Measurements from ENCODE around the gene TTN. TPM values are rescaled to one million over a fixed set of nuclear protein-coding genes. Genes with fewer than 3 reads are reported as not detected.

The TTN gene
- total and polyA plus RNA-seq, 2 donors from 2014 or later = 0.02 to 3.6 TPM

GRCh38 chr2:178733975-178734374, 73.2 kb downstream of the TTN start:
- Histone ChIP-seq H3K4me1 (ENCODE audit: control insufficient read depth in 2 of 3, insufficient read depth in 2 of 3, low read depth in 1 of 3, low read length in 3 of 3) (no peaks in the 10 kb centered on the region), H3K4me3 (ENCODE audit: low read length in 3 of 3) (no peak overlapping the region), H3K9me3 (ENCODE audit: control insufficient read depth in 2 of 3, insufficient read depth in 1 of 3, low read length in 3 of 3) (no peaks in the 10 kb centered on the region), H3K36me3 (ENCODE audit: control insufficient read depth in 2 of 3, insufficient read depth in 3 of 3, low read length in 3 of 3) (no peaks in the 10 kb centered on the region), H3K27me3 (ENCODE audit: control insufficient read depth, insufficient read depth, low read length) (no peaks in the 10 kb centered on the region), H3K27ac (ENCODE audit: low read depth in 2 of 2, low read length in 2 of 2) (no peak overlapping the region), H3K9ac (ENCODE audit: low read length in 3 of 3) (no peak overlapping the region)
- intact Hi-C loops (cut with DNase I) = no loop called here
- FAIRE-seq = no peak
- TF ChIP-seq, protein P1, sequence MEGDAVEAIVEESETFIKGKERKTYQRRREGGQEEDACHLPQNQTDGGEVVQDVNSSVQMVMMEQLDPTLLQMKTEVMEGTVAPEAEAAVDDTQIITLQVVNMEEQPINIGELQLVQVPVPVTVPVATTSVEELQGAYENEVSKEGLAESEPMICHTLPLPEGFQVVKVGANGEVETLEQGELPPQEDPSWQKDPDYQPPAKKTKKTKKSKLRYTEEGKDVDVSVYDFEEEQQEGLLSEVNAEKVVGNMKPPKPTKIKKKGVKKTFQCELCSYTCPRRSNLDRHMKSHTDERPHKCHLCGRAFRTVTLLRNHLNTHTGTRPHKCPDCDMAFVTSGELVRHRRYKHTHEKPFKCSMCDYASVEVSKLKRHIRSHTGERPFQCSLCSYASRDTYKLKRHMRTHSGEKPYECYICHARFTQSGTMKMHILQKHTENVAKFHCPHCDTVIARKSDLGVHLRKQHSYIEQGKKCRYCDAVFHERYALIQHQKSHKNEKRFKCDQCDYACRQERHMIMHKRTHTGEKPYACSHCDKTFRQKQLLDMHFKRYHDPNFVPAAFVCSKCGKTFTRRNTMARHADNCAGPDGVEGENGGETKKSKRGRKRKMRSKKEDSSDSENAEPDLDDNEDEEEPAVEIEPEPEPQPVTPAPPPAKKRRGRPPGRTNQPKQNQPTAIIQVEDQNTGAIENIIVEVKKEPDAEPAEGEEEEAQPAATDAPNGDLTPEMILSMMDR (IDR thresholded peaks at IDR 0.05; ENCODE audit: borderline replicate concordance, extremely low read depth, insufficient read depth) = no peak
- no peak for DNase-seq

DNA sequence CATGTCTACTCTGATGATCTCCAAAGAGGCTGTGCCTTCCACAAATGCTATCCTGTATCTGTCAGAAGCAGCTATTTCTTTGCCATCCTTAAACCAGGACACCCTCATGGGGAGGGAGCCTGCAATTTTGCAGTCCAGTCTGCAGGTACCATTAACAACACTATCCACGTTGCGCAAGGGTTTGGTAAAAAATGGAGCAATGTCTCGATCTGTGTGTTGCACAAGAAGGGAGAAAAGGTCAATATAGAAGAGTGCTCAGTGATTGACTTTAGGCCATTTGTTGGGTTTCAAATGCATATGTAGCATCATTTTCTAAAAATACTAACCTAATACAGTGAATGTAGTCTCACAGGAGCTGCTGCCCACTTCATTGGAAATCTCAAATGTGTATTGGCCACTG, 74.3 kb downstream of the TTN start:
- intact Hi-C loops (cut with DNase I) = no loop called here
- H3K36me3 ChIP-seq (ENCODE audit: control insufficient read depth in 2 of 3, insufficient read depth in 3 of 3, low read length in 3 of 3) = no peaks in the 10 kb centered on the region
- H3K9ac ChIP-seq (ENCODE audit: low read length in 3 of 3) = no peak overlapping the region
- no peaks in the 10 kb centered on the region for H3K27me3 ChIP-seq (ENCODE audit: control insufficient read depth, insufficient read depth, low read length)
- no peaks in the 10 kb centered on the region for H3K4me1 ChIP-seq (ENCODE audit: control insufficient read depth in 2 of 3, insufficient read depth in 2 of 3, low read depth in 1 of 3, low read length in 3 of 3)
- no peak overlapping the region for H3K27ac ChIP-seq (ENCODE audit: low read depth in 2 of 2, low read length in 2 of 2)
- H3K4me3 ChIP-seq (ENCODE audit: low read length in 3 of 3) = no peak overlapping the region
- H3K9me3 ChIP-seq (ENCODE audit: control insufficient read depth in 2 of 3, insufficient read depth in 1 of 3, low read length in 3 of 3) = no peaks in the 10 kb centered on the region
- FAIRE-seq = no peak
- TF ChIP-seq, protein P1 (IDR thresholded peaks at IDR 0.05; ENCODE audit: borderline replicate concordance, extremely low read depth, insufficient read depth) = no peak
- no peak for DNase-seq

DNA sequence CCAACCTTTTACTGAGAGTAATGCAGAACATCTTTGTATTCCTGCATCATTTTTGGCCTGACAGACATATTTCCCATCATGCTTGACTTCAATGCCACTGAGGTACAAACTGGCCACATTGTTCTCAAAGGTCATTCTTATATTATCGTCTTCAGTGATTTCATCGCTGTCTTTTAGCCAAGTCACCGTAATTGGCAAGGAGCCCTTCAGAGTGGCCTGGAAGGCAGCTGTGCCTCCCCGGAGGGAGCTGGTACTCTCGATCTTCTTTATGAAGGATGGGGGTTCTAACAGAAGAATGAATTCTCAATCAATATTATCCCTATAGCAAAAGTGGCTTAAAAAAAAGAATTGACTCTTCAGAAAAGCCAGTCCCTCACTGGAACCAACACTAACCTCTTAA, 75.9 kb downstream of the TTN start:
- H3K27me3 ChIP-seq (ENCODE audit: control insufficient read depth, insufficient read depth, low read length) = no peaks in the 10 kb centered on the region
- H3K9me3 ChIP-seq (ENCODE audit: control insufficient read depth in 2 of 3, insufficient read depth in 1 of 3, low read length in 3 of 3) = no peaks in the 10 kb centered on the region
- FAIRE-seq = no peak
- no peak overlapping the region for H3K9ac ChIP-seq (ENCODE audit: low read length in 3 of 3)
- TF ChIP-seq, protein P1 (IDR thresholded peaks at IDR 0.05; ENCODE audit: borderline replicate concordance, extremely low read depth, insufficient read depth) = no peak
- no peaks in the 10 kb centered on the region for H3K36me3 ChIP-seq (ENCODE audit: control insufficient read depth in 2 of 3, insufficient read depth in 3 of 3, low read length in 3 of 3)
- no peak overlapping the region for H3K4me3 ChIP-seq (ENCODE audit: low read length in 3 of 3)
- H3K4me1 ChIP-seq (ENCODE audit: control insufficient read depth in 2 of 3, insufficient read depth in 2 of 3, low read depth in 1 of 3, low read length in 3 of 3) = no peaks in the 10 kb centered on the region
- DNase-seq = no peak
- intact Hi-C loops (cut with DNase I) = no loop called here
- H3K27ac ChIP-seq (ENCODE audit: low read depth in 2 of 2, low read length in 2 of 2) = no peak overlapping the region

DNA sequence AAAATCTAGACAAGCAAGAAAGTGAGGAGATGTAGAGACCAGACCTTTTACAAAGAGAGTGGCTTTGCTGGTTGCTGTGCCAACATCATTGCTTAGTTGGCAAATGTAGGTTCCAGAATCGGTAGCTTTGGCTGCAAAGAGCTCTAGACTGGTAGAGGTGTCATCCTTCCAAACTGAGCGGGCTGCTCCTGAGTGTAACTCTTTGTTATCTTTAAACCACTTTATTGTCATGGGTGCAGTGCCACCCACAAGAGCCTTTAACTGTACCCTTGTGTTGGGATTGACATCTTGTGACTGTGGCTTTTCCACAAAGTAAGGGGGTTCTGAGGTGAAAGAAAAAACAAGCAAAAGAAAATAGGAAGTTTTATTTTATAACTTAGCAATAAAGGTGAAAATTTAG, 77.2 kb downstream of the TTN start:
- Histone ChIP-seq H3K4me3 (ENCODE audit: low read length in 3 of 3) (no peak overlapping the region), H3K9me3 (ENCODE audit: control insufficient read depth in 2 of 3, insufficient read depth in 1 of 3, low read length in 3 of 3) (no peaks in the 10 kb centered on the region), H3K27me3 (ENCODE audit: control insufficient read depth, insufficient read depth, low read length) (no peaks in the 10 kb centered on the region), H3K4me1 (ENCODE audit: control insufficient read depth in 2 of 3, insufficient read depth in 2 of 3, low read depth in 1 of 3, low read length in 3 of 3) (no peaks in the 10 kb centered on the region), H3K36me3 (ENCODE audit: control insufficient read depth in 2 of 3, insufficient read depth in 3 of 3, low read length in 3 of 3) (no peaks in the 10 kb centered on the region), H3K9ac (ENCODE audit: low read length in 3 of 3) (no peak overlapping the region), H3K27ac (ENCODE audit: low read depth in 2 of 2, low read length in 2 of 2) (no peak overlapping the region)
- intact Hi-C loops (cut with DNase I) = no loop called here
- DNase-seq (no peak), FAIRE-seq (no peak)
- TF ChIP-seq, protein P1 (IDR thresholded peaks at IDR 0.05; ENCODE audit: borderline replicate concordance, extremely low read depth, insufficient read depth) = no peak
